GM19239 (cell line): ENCODE results near the gene ILKAP.

Experiments
- DNase-seq: peaks from one replicate; pipeline ENCODE4 v3.0.0; 2011; ENCODE audit warnings: low spot score; ENCODE audit not compliant: insufficient read length
- FAIRE-seq: peaks from 2 replicates; lab custom pipeline; 2011; peaks lifted over from hg19 to GRCh38; lab: Jason Lieb, UNC

ILKAP gene

GRCh38 chr2:238237431-238238135 is 34.1 kb upstream of the ILKAP start:
- FAIRE-seq (no peak), DNase-seq (no peak)

DNA sequence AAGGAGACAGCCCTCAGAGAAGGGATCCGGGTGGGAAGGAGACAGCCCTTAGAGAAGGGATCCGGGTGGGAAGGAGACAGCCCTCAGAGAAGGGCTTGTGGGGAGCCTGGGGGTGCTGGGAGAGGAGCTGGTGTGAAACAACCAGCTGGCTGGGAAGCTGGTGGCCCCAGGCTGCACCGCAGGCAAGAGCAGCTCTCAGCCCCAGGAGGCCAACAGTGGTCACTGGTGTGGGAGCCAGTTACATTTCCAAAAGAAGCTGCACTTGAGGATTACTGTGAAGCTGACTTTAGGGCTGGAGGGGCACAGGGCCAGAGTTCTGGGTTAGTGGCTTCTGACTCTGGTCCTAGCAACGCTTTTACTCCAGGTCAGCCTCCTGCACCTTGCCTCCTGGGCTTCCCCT is 33.1 kb upstream of the ILKAP start:
- DNase-seq (no peak), FAIRE-seq (no peak)

- DNase-seq (no peak), FAIRE-seq (no peak)
Observed at GRCh38 chr2:238235856-238236255, 32.4 kb upstream of the ILKAP start.

GRCh38 chr2:238235331-238235732 is 31.8 kb upstream of the ILKAP start:
- no peak for DNase-seq
- no peak for FAIRE-seq

GRCh38 chr2:238233625-238234024 is 30.1 kb upstream of the ILKAP start:
- no peak for FAIRE-seq

DNA sequence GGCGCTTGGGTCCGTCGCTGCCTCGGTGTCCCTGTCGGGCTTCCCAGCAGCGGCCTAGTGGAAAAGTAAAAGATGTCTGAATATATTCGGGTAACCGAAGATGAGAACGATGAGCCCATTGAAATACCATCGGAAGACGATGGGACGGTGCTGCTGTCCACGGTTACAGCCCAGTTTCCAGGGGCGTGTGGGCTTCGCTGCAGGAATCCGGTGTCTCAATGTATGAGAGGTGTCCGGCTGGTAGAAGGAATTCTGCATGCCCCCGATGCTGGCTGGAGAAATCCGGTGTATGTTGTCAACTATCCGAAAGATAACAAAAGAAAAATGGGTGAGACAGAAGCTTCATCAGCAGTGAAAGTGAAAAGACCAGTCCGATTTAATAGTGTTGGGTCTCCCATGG is 28.3 kb upstream of the ILKAP start:
- FAIRE-seq, result no peak
- DNase-seq, result no peak

More at GRCh38 chr2:238233625-238234024, 30.1 kb upstream of the ILKAP start:
- DNase-seq, result no peak

DNA sequence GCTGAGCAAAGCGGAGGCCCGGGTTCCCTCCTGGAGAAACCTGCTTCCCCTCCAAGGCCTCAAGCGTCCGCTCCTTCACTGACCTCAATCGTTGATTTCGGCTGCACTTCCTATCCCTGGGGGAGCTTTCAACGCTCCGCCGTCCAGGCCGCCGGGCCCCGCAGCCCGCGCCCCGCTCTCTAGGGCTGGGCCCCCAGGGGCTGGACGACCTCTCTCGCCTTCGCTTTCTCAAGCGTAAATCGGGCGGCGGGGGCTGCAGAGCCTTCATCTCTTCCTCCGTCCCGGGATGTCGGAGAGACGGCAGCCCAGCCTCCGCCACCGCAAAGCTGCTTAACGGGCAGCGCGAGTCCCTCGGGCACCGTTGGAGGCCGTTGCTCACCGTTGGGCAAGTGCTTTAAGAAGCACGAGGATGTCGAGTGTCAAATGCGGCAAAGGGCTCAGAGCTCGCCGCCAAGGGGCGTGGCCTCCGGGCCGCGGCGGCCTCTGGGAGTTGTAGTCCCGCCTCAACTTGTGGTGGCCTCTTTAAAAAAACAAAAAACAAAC is 27.8 kb upstream of the ILKAP start:
- peak; percentile 75 for FAIRE-seq
- peak; percentile 76 for DNase-seq

GRCh38 chr2:238230699-238231098 is 27.2 kb upstream of the ILKAP start:
- no peak for FAIRE-seq

GRCh38 chr2:238228700-238229099 is 25.2 kb upstream of the ILKAP start:
- DNase-seq (no peak), FAIRE-seq (no peak)

More at GRCh38 chr2:238230699-238231098, 27.2 kb upstream of the ILKAP start:
- no peak for DNase-seq

DNA sequence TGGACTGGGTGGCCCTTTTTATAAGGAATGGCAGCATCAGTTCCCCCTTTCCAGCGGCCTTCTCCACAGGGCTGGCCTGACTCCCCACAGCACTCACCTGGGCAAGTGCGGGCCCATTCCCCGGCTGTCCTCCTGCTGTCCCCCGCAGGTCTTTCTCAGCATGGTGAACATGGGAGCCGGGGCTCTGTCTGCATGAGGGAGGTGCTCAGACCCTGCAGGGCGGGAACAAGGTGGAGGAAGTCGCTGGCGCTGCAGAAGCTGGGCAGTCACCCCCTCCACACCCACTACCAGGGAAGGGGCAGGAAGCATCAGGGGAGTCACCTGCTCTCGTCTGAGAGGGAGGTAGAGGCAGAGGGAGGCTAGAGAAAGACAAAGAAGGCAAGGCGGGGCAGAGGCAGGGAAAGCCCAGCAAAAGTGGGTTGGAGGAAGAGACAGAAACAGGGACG is 24.1 kb upstream of the ILKAP start:
- FAIRE-seq (no peak), DNase-seq (no peak)

DNA sequence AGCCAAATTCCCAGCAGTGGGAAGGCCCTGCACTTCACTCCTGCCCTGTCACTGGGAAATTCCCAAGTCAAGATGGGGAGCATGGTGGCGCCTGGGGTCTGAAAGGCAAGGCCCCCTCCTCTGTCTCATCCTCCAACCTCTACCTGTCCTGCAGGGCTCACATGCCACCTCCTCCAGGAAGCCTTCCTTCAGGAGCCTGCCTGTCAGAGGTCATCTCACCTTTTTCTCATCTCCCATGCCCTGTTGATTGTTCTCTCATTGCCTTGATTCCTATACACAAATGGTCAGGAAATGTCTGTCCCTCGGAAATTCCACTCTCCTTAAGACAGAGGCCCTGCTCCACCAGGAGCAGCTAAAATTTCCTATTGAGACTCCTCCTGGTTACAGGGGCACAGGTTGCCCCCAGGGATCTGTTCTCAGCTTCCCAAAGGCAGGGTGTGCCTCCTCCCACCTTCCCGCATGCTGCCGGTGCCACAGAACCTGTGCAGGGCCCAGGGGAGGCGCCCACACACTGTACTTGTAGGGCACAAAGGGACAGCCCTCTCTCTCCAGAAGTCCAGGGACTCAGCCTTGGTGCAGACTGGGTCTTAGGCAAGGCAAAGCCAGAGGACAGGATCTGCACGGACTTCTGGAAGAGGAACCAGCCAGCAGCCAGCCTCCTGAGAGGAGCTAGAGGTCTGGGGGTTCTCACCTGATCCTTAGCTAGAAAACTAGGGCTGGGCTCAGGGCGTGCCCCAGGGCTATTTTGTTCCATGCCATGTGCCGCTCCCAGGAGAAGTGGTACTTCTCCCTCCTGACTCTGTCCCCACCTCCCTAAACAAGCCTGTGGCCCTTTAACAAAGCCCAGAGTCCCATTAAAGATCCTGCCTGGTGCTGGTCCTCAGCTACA is 23.4 kb upstream of the ILKAP start:
- FAIRE-seq, result no peak

GRCh38 chr2:238225911-238226697 is 22.6 kb upstream of the ILKAP start:
- FAIRE-seq, result no peak
- DNase-seq, result no peak

More for the DNA sequence above, 23.4 kb upstream of the ILKAP start:
- DNase-seq, result no peak

DNA sequence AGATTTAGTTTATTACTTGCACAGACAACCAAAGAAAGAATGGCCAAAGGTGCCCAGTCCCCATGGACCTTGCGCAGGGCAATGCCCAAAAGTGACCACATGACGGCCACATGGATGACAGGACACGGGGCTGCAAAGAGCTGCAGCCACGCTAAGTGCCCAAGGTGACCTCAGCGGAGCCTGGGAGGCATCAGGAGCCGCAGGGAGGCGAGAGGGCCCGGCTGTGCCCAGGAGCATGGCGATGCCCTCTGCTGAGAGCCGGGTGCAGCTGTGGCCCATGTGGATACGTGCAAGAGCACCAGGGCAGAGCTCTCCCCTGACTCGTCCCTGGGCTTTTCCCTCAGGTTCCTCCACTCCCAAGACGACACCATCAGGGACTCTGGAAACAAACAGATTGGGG is 21.6 kb upstream of the ILKAP start:
- DNase-seq (no peak), FAIRE-seq (no peak)

DNA sequence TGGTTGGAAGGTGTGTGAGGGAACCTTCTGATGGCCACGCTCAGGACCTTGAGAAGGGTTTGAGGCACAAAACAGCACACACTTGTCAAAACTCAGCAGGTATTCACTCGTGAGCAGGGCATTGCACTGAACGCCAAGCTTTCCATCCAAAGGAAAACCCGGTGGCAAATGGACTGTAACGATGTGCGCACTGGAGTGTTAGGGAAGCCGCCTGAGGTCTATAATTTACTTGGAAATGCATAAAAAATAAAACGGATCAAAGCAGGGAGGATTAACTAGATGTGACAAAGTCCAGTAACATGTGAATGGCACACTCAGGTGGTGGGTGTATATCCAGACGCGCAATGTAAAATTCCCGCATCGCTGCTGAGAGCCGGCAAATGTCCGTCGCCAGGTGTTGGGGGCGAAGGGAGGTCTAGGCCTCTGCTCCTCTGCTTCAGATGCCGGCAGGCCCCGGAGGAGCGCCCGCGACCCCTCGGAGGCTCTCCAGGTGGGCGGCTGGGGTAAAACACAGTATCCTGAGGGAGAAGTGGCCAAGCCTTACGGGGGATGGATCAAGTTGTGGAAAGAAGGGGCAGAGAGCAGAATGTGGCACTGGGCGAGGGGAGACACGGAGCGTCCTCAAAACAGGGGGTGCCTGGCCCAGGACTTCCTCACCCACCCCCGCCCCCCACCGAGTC is 21.0 kb upstream of the ILKAP start:
- DNase-seq (no peak), FAIRE-seq (no peak)

DNA sequence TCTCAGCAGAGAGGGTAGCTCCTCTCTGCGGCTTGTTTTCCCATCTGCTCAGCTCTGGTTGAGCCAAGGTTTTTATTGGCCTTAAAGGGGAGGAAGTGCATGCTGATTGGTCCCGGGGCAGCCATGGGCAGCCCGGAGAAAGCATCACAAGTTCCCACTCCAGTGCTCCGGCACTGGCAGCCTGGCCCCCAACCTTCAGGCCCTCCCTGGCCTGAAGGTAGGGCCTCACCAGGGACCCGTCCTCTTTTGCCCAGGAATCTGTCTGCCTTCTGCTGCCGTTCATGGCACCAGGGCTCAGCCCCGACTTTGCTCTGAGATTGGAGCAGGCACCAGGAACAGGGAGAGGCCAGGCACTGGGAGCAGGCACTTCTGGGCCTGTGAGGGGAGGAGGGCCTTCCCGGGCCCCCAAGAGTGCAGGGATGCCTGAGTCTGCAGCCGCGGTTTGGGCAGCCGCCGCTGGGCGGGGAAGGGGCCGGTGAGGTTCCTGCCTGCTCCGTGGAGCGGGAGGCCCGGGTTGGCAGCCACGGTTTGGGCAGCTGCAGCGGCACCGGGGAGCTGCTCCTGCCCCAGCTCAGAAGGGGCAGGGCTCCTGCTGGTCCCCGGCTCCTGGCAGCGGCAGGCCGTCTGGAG is 17.5 kb upstream of the ILKAP start:
- DNase-seq (no peak), FAIRE-seq (no peak)

GRCh38 chr2:238220274-238220891 is 16.9 kb upstream of the ILKAP start:
- DNase-seq, result no peak
- no peak for FAIRE-seq

GRCh38 chr2:238216651-238217184 is 13.2 kb upstream of the ILKAP start:
- FAIRE-seq (no peak), DNase-seq (no peak)

DNA sequence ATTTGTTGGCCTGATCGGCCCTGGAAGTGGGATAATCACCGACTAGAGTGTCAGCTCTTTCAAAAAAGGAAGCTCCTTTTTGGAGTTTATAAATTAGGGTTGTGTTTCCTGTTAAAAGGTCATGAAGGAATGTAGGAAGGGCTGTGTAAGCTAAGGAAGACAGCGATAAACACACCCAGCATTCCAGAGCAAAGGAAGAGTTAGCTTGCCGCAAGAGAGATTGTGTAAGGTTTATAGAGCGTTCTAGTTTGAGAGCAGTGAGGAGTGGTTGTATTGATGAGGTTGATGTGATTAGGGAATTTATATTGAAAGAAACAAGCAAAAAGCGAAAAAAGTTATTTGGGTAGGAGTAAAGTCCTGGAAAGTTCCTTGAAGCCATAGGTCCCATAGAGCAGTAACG is 3.5 kb upstream of the ILKAP start:
- DNase-seq (no peak), FAIRE-seq (no peak)
